Smooth muscle cell of the pulmonary artery (primary cell): ENCODE data around the gene ATF7IP2. TPM values are rescaled to one million over a fixed set of nuclear protein-coding genes. Genes with fewer than 3 reads are reported as not detected.

Experiments
- total RNA-seq: library from RNA; depleted of rRNA; stranded (reverse); fragments of >200 nt; gene quantifications from 2 replicates; pipeline ENCODE4 v1.2.3, GENCODE V29; 2014

Gene ATF7IP2, protein sequence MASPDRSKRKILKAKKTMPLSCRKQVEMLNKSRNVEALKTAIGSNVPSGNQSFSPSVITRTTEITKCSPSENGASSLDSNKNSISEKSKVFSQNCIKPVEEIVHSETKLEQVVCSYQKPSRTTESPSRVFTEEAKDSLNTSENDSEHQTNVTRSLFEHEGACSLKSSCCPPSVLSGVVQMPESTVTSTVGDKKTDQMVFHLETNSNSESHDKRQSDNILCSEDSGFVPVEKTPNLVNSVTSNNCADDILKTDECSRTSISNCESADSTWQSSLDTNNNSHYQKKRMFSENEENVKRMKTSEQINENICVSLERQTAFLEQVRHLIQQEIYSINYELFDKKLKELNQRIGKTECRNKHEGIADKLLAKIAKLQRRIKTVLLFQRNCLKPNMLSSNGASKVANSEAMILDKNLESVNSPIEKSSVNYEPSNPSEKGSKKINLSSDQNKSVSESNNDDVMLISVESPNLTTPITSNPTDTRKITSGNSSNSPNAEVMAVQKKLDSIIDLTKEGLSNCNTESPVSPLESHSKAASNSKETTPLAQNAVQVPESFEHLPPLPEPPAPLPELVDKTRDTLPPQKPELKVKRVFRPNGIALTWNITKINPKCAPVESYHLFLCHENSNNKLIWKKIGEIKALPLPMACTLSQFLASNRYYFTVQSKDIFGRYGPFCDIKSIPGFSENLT
- 2.8 and 4.6 TPM in 2 replicates for total RNA-seq

DNA sequence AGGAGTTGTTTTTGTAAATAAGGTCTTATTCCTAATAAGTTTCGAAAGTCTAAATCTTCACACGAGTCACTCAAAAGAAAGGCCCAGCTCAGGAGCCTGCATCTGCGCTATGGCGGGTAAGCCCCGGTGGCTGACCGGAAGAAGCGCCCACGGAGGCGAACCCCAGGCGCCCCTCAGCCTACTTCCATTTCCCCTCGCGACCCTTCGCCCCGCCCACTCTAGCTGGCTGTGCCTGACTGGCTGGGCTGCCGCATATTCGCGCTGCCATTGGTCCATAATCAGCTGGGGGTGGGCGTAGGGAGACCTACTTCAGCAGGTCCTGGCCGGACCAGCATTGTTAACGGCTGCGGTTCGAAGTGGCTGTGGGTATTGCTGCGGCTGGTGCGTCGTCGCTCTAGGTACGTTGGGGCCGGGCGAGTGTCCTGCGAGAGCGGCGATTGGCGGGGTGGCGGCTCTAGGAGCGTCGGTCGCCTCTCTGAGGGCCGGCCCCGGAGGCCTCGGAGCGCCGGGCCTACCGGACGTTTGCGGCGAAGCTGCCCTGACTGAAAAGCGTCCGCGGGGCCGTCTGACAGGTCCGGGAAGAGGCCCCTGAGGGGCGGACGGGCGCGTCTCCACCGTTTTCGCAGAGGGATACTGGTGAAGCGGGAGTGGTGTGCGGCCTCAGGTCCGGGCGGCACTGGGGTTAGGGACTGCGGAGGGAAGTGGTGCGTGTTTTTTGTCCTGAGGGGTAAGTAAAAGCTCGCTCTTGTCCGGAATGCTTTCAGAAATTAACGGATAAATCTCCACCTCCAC lies at the start of gene ATF7IP2:
ATF7IP2 (plus strand) TSS at position 337 of the 792 bp plus-strand sequence. CDS start 44,560 bp downstream, outside the sequence.

Other genes with a start within 250 kb of the ATF7IP2 start
- gene GRIN2A, start 203.6 kb upstream of the ATF7IP2 start, total RNA-seq, result 0.26 and 3.0 TPM in 2 replicates
- 13.0 and 32.8 TPM in 2 replicates for gene EMP2, start 194.5 kb downstream of the ATF7IP2 start, total RNA-seq